ENCODE data around the gene AOPEP.
"Not testable (repeated sequence)": the region's sequence is repeated elsewhere in the genome, so short reads cannot be mapped to it uniquely, and the experiment has no call there.

Gene AOPEP

DNA sequence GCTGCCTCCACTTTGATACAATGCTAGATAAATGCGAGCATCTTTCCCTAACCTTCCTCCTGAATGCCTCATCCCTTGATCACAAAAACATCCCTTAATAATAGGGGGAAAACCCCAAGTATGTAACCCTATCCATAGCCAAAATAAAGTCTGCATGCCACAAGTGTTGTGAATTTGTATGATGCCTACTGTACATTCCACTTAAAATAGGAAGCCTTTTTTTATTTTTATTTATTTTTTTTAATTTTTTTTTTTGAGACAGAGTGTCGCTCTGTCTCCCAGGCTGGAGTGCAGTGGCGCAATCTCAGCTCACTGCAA is 207.0 kb downstream of the AOPEP start:
- DNase-seq (ENCODE audit: low read depth), result no peak

DNA sequence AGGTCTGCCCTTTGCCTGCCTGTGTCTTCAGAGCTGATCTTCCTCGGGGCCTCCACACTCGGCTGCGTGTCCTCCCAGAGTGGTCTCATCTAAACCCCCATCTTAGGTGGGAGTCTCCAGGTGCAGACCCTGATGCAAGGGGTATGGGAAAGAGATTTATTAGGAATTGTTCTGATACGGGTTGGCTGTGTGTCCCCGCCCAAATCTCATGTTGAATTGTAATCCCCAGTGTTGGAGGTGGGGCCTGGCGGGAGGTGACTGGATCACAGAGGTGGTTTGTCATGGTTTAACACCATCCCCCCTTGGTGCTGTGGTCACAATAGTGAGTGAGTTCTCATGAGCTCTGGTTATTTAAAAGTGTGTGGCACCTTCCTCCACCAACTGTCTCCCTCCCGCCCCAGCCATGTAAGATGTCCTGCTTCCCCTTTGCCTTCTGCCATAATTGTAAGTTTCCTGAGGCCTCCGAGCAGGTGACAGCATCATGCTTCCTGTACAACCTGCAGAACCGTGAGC is 208.4 kb downstream of the AOPEP start:
- no peak for DNase-seq (ENCODE audit: low read depth)

DNA sequence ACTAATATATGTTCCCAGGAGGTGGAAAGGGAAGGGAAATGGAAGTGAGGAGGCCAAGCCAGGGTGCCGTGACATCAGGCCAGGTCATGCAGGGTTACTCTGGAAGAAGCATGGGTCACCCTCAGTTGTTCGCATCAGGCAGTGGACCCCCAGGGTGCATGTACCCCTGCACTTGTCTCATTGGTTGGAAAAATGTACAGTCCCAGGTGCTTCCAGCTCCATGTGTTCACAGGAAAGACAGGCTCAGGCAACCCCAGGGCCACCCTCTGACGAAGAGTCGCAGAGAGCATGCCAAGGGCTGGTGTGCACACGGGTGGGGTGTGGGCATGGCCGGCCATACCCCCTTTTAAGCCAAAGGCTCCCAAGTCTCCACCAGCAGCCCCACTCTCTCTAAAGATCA is 208.9 kb downstream of the AOPEP start:
- DNase-seq (ENCODE audit: low read depth), result no peak

DNA sequence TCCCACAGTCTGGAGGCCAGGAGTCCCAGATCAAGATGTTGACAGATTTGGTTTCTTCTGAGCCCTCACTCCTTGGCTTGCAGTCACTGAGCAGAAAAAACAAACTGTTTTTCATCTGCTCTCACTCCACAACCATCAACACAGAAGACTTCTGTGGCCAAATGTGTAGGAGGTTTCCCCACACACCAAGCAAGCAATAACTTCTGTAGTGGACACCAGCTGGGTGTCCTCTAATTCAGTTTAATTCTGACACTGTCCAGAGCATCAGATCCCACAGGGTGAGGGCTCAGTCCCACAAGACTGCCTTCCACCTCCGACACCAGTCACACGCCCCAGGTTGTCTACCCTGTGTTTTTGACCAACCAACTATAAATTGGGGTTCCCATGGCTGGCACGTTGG is 209.9 kb downstream of the AOPEP start:
- no peak for DNase-seq (ENCODE audit: low read depth)

DNA sequence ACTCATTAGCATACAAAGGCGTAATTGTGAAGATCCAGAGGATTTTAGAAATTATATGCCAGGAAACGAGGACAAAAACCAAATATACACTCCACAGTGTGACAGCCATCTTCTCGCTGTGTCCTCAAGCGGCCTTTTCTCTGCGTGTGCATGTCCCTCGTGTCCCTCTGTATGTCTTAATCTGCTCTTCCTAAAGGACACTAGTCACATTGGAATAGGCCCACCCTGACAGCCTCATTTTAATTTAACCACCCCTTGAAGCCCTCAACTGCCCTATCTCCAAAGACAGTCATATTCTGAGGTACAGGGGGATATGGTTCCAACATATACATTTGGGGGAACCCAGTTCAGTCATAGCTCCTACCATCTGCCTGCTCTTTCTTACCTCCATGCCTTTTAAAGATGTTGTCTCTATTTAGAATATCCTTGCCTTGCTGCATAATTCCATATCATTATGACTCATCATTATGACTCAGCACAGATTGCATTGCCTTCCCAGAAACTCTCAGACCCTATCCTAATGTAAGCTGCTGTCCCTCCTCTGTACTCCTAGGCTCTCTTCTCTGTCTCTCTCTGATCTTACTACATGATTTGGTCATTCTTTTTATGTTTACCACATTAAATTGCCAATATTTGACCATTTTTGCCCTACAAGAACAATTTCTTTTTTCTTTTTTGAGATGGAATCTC is 210.9 kb downstream of the AOPEP start:
- no peak for DNase-seq (ENCODE audit: low read depth)

DNA sequence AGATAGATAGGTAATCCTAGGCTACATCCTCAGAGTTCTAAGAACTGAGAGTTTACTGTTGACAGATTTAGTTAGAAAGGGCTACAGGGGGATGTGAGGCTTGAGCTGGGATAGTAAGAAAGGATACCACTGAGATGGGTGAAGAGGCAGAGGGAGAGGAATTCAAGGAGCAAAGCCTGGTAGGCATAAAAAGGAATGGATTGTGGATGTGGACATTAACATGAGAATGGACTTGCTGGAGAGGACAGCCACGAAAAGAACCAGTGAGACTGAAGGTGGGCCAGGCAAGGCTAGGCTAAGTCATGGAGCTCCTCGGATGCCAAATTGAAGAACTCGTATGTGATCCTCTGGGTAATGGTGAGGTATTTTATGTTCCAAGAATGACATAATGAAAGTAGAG is 211.9 kb downstream of the AOPEP start:
- DNase-seq (ENCODE audit: low read depth), result no peak

DNA sequence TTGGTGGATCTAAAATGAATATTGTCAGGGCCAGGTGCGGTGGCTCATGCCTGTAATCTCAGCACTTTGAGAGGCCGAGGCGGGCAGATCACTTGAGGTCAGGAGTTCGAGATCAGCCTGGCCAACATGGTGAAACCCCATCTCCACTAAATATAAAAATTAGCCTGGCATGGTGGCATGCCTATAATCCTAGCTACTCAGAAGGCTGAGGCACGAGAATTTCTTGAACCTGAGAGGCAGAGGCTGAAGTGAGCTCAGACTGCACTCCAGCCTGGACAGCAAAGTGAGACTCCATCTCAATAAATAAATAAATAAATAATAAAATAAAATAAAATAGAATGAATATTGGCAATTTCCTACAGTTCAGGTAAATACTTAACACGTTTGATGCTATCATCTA is 213.8 kb downstream of the AOPEP start:
- DNase-seq (ENCODE audit: low read depth), result not testable (repeated sequence)

DNA sequence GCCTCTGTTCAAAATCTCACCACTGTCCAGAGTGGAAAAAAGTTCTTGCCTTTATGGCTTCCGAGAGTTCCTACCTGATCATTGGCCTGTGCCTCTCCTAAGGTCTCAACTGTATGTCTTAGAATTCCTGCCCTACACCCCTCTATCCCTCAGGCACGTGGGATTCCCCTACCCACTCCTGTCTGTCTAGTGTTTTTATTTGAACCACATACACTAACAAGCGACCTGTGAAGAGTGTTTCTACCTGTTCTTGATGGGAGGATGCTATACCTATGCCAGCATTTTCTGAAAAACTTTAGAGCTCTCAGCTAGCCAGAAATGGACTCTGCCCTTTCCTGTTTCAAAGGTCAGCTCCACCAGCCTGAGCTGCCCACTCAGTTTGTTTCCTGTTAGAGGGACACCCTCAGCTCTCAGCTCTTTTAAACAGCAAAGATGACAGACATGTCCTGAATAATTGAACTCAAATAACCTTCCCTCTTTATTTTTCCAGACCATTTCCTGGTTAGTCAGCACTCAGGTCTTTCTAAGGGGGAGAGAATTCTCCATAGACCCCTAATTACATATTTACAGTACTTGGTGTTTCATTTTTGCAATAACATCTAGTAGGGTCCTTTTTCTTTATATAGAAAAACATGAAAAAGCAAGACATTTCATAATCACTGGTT is 214.8 kb downstream of the AOPEP start:
- DNase-seq (ENCODE audit: low read depth), result no peak

DNA sequence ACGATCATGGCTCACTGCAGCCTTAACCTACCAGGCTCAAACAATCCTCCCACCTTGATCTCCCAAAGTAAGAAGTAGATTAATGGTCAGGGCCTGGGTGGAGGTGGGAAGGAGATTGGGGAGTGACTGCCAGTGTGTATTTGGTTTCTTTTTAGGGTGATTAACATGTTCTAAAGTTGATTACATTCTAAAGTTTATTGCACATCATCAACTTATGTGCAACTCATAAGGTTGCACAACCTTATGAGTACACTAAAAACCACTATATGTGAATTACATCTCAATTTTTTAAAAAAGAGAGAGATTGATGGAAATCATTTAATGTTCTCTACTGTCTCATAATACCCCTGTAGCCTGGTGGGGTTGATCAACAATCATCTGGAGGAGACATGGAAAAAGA is 218.1 kb downstream of the AOPEP start:
- no peak for DNase-seq (ENCODE audit: low read depth)

DNA sequence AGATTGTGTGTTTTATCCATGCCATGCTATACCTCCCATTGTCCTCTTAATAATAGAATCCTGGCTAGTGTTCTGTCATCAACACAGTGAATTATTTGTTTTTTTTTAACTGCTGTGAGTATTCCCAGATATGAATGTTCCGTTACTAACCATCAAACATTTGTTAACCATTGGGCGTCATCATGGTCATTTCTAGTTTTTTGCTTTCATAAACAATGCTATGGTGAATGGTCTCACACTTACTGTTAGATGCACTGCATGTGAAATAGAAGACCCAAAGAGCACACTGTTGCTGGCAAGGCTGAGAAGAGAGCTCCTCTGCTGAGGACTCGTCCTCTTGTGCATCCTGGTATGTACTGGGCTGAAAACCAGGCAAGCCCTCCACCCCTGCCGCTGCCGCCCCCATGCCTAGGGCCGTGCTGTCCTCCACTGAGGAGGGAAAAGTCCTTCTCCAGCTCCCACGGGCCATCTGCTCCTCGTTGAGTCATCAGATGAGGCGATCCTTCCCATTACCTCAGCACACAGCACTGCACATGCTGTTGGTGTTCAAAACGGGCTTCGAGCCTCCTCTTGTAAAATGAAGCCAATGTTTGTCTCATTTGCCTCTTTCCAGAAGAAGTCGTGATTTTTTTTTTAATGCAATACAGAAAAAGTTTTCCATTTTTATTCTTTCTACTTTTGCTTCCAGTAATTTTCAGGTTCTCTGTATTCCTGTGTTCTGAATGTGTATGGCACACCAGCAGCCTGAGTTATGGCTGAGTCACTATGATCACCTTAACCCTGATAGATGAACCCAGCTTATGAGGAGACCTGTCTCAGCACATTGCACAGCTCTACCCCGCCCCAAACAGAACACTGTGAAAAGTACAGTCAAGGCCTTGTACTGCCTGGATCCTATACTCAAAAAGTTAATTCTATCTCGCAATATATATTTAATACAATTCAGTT is 219.0 kb downstream of the AOPEP start:
- DNase-seq (ENCODE audit: low read depth), result no peak

DNA sequence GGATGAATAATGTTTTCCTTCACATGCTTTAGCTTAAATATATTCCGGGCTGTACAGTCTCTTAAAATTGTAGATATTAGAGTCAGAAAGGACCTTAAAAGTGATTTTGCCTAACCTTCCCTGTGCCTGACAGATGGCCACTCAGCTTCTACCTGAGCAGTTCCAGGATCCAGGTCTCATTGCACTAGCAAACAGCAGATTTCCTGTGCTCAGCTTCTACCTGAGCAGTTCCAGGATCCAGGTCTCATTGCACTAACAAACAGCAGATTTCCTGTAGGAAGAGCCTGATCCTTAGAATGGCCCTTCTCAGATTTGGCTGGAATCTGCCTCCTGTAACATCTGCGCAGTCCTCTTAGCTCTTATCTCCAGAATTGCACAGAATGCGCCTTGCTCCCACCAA is 219.8 kb downstream of the AOPEP start:
- no peak for DNase-seq (ENCODE audit: low read depth)

DNA sequence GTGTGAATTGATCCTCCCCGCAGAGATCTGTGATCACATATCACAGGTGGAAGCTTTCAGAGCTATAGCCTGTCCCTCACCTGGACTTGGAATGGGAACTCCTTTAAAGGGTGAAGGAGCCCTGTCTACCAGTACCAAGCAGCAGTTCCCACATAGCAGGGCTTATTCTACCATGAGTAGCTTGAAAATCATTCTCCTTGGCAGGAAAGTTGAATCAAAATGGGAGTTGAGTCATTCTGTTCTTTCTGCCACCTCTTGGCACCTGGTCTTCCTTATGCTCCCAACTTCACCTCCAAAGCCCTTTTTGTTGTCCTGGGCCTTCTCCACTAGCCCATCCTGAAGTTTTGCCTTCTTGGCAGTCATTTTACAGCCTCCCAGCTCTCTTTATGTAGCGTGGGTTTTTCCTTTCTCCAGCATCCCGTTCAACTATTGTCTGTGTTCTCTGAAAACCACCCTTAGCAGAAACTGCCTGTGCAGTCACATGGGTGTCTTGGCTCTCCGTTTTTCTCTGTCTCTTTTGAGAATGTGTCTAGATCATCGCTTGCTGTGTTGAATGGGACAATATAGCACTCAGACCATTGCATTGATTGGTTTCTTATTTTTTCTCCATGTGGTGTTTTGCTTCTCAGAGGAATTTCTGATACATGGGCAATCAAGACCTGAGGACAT is 222.2 kb downstream of the AOPEP start:
- no peak for DNase-seq (ENCODE audit: low read depth)

DNA sequence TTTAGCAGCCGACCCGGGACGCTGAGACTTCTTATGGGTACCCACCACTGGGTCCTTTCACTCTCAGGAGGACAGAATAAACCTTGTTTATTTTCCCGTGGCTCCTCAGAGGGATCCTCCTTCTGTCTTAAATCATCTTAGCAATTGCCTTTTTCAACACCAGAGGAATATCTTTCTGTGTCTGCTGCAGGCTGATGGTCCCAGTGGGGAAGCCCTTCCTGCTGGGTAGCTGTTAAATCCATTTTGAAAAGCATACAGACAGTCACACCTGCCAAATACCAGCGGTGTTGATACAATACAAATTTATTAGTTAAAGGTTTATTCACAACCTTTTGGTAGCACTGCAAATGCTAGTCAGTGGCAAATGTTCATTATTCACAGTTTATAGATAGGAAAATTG is 222.9 kb downstream of the AOPEP start:
- DNase-seq (ENCODE audit: low read depth), result no peak

DNA sequence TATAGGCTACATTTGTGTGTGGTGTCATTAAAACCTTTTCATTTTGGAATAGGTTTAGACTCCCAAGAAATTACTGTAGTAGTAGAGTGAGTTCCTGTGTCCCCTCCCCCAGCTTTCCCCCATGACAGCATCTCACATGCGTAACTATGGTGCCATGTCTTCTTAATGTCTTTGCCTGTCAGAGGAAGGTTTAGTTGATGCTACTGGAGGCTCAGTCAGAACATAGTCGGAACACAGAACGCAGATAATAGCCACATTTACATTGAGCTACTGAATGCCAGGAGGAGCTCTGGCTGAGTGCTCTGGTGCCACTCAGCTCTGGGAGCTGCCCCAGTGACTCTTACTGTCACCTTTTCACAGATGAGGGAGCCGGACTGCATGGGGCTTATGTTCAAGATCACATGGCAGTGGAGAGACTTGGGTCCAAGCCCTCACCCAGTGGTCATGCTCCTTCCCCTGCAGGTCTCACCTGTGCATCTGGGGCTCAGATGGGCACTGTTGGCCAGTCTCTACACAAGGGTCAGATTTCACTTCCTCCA is 223.6 kb downstream of the AOPEP start:
- no peak for DNase-seq (ENCODE audit: low read depth)

DNA sequence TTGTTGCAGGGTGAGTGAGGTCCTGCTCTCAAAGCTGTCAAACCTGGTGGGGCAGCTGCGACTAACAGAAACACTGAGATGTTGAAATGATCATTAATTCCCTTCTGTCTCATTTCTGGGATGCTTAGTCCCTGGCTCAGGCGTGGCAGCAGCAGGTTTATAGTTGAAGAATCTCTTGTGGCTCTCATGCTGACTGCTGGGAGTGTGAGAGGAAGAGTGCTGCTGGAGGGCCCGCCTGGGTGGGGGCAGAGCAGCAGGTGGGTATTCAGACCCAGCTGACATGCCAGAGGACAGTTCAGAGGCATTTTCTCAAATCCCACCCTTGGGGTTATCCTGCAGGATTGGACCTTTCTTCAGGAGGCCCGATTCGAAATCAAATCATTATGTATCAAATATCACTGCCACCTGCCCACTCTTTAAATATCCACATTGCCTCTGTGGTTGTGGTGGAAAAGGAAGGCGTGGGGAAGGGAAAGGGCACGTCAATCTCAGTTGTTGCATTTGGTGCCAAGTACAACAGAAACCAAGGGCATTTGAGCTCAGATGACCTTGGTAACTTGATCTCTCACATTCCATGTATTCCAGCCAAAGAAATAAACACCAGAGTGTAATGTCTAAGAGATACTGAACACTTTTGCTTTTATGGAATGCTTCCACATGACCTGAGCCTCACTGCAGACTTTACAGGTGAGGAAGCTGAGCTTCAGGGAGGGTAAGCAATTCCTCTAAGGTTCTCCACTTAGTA is 224.3 kb downstream of the AOPEP start:
- no peak for DNase-seq (ENCODE audit: low read depth)

DNA sequence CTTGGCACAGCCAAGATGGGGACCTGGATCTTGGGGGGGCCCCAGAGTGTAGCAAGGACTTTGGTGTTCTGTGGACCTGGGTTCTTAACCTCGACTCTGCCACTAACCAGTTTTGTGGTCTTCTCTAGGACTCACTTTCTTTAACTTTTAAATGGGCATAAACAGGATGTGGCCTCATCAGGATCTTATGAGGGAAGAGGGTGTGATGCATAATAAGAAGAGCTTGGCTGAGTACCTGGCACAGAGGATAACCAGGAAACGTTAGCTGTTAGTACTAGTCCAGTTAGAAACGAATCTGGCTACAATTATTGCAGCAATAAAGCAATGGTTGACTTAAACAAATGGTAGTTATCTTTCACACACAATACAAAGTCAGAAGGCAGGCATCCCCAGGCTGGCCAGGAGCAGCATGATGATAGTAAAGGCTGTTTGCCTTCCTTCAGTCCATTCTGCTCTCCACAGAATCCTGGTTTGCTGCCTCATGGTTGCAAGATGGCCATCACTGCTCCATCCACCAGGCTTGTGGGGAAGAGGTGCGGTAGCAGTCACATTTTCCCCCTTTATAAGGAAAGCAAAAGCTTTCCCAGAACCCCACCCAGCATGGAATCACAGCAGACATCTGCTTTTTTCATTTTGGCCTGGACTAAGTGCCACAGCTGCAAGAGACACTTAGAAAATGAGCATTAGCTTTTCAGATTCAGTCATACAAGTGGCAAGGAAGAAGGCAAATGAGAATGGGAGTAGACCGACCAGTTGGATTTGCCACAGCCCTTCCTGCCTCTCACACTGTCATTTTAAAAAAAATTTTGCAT is 225.0 kb downstream of the AOPEP start:
- DNase-seq (ENCODE audit: low read depth), result no peak

DNA sequence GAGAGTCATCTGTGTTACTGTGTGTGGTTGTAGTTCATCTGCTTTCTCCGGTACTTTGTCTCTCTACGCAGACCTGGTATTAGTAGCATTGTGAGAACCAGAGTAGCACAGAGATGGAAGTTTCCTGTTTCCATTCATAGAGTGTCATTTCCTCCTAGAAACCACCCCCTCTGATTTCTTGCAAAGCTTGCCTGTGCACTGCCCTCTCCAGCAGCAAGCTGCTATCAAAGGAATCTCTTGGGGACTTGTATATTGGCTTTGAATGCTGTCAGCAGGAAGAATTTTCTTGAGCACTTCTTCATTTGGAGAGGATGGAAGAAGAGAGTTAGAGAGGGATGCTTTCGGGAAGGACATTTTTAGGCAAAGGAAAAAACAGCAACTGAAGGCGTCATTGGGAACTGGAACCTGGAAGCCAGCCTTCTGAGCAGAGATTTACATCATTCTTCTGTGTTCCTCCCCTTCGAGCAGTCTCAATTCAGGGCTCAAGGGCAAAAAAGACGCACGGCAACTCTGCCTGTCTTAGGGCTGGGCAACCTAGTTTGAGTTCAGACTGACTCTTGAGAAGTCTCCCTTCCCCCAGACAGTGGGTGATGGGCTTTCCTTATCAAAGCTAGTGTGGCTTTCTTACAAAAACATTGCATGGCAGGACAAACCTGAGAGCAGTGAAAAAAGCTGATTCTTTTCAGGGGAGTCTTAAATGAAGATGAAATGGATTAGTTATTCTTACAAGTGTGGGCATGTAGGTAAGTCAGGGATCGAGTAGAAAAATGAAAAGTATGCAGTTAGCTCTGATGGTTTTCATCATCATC is 226.3 kb downstream of the AOPEP start:
- DNase-seq (ENCODE audit: low read depth), result no peak

DNA sequence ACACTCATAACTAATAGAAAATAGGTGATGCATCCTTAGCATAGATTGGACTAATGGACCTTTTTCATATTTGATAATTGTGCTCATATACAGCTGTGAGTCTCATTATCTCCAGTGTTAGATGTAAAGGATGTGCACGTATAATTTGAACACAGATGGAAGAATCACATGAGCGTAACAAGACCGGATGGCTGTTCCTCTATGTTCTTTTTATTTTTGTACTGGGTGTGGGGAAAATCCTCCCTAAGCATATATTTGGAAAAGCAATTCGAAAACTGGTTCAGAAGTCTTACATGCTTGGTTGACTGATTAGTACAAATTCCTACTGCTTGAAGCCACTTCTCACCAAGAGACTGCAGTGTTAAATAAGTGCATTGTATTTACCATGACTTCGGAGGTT is 230.2 kb downstream of the AOPEP start:
- no peak for DNase-seq (ENCODE audit: low read depth)

DNA sequence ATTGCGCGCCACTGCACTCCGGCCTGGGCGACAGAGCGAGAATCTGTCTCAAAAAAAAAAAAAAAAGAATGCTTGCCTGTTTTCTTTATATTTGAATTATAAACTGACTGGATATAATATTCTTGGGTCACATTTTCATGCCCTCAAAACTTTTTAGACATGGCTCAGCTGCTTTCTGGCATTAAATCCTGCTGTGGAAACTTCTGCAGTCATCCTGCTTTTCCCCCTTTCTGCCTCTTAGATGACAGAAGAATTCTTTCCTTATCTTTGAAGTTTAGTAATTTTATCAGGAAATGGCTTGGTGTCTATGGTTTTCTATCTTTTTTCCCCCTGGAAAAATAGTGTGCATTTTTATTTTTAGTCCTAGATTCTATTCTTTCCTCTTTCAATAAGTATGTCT is 234.5 kb downstream of the AOPEP start:
- DNase-seq (ENCODE audit: low read depth), result no peak

DNA sequence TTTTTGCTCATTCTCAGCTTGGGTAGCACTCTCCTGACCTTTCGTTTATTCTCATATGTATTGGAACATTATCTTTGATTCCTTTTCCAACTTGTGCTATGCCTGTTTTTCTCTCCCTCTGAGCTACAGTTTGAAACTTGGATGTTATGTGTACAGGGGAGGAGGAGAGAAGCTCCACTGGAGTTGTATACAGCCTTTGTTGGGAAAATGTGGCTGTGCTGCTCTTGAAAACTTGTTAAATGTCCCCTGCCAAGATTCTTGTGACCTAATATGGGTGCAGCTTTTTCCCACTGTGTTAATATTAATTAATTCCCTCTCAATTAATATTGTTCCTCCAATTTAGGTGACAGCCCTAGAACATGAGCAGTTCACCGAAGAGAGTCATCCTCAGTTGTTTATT is 235.4 kb downstream of the AOPEP start:
- no peak for DNase-seq (ENCODE audit: low read depth)

All from activated T-cell treated with anti-CD3 and anti-CD28 coated beads for 24 hours (primary cell).